CD8-positive, alpha-beta memory T cell (primary cell): ENCODE results near the gene TMEM87A. TPM values are rescaled to one million over a fixed set of nuclear protein-coding genes. Genes with fewer than 3 reads are reported as not detected.

ENCODE experiments used
- CTCF ChIA-PET: fragments of 350-600 bp; sonication (Branson Sonifier 250); formaldehyde crosslinking; loops from one replicate; lab custom pipeline; 2021; ENCODE audit warnings: antibody characterized with exemption; lab: Charles Lee
- POLR2A ChIA-PET: fragments of 350-600 bp; sonication (Branson Sonifier 250); formaldehyde crosslinking; loops from one replicate; lab custom pipeline; 2021; ENCODE audit warnings: antibody characterized with exemption; lab: Charles Lee
- DNase-seq, 5 donors: peaks; one replicate each; pipeline versions ENCODE4 v3.0.0 to v3.0.0-alpha.2; 2020 to 2022; ENCODE audit warnings: mixed read lengths in 1 of 5
- H3K27ac ChIP-seq: one replicate; pipeline ENCODE4 v1.7.0; 2013; ENCODE audit warnings: low read depth, mild to moderate bottlenecking, low read length, moderate library complexity
- H3K27me3 ChIP-seq: 2 replicates; pipeline ENCODE4 v1.7.0; 2013; ENCODE audit warnings: low read length, mild to moderate bottlenecking; ENCODE audit not compliant: insufficient read depth, poor library complexity, severe bottlenecking
- H3K36me3 ChIP-seq: 2 replicates; pipeline ENCODE4 v1.7.0; 2013; ENCODE audit warnings: mild to moderate bottlenecking, low read length, moderate library complexity; ENCODE audit not compliant: insufficient read depth
- H3K4me1 ChIP-seq: 2 replicates; pipeline ENCODE4 v1.7.0; 2013; ENCODE audit warnings: mild to moderate bottlenecking, low read length, moderate library complexity; ENCODE audit not compliant: insufficient read depth
- H3K4me3 ChIP-seq: 2 replicates; pipeline ENCODE4 v1.7.0; 2013; ENCODE audit warnings: mild to moderate bottlenecking, low read length
- H3K9me3 ChIP-seq: 2 replicates; pipeline ENCODE4 v1.7.0; 2013; ENCODE audit warnings: mild to moderate bottlenecking, low read length
- H3K27ac Mint-ChIP-seq, 8 donors: one replicate each; pipeline ENCODE4 v1.8.0; 2020 to 2021; ENCODE audit warnings: mixed read lengths in 8 of 8, mild to moderate bottlenecking in 6 of 8, inconsistent platforms in 3 of 8, moderate library complexity in 3 of 8
- H3K27me3 Mint-ChIP-seq, 2 donors: one replicate each; pipeline ENCODE4 v1.8.0; 2020 to 2021; ENCODE audit warnings: mixed read lengths in 2 of 2, mild to moderate bottlenecking in 1 of 2, moderate library complexity in 1 of 2
- H3K36me3 Mint-ChIP-seq, 3 donors: one replicate each; pipeline ENCODE4 v1.8.0; 2020 to 2021; ENCODE audit warnings: mixed read lengths in 3 of 3, inconsistent platforms in 1 of 3, mild to moderate bottlenecking in 1 of 3
- H3K4me1 Mint-ChIP-seq, 3 donors: one replicate each; pipeline ENCODE4 v1.8.0; 2020 to 2021; ENCODE audit warnings: mixed read lengths in 3 of 3, inconsistent platforms in 1 of 3, mild to moderate bottlenecking in 1 of 3
- H3K4me3 Mint-ChIP-seq, 7 donors: one replicate each; pipeline ENCODE4 v1.8.0; 2020 to 2021; ENCODE audit warnings: mixed read lengths in 7 of 7, mild to moderate bottlenecking in 6 of 7, moderate library complexity in 4 of 7, inconsistent platforms in 2 of 7
- H3K9me3 Mint-ChIP-seq, 5 donors: one replicate each; pipeline ENCODE4 v1.8.0; 2020 to 2022; ENCODE audit warnings: mixed read lengths in 5 of 5, mild to moderate bottlenecking in 3 of 5, moderate library complexity in 2 of 5, inconsistent platforms in 1 of 5
- polyA plus RNA-seq: library from polyadenylated mRNA; unstranded; fragments of 300-500 nt; fragmentation: Illumina TruSeq; gene quantifications from one replicate; pipeline ENCODE4 v1.2.3, GENCODE V29; 2021
- total RNA-seq, 2 experiments: library from RNA; stranded (reverse); gene quantifications; one replicate each; pipeline ENCODE4 v1.2.3, GENCODE V29; 2021

TMEM87A gene
- total and polyA plus RNA-seq, 3 experiments from 2014 or later, result 44.6 to 66.3 (median 47.2) TPM

- Histone ChIP-seq H3K4me3 (no peak overlapping the region), H3K27ac (no peak overlapping the region), H3K9me3 (no peaks in the 10 kb centered on the region), H3K4me1 (no peaks in the 10 kb centered on the region), H3K36me3 (peaks cover 67% of the 10 kb centered on the region), H3K27me3 (no peaks in the 10 kb centered on the region)
- Mint-ChIP-seq H3K36me3 (peaks cover 9 to 91% (median 35%) of the 10 kb centered on the region in 3 donors), H3K9me3 (no peaks in the 10 kb centered on the region), H3K27ac (peak overlapping the region in 3 of 8 donors; percentile 17 to 93 (median 76)), H3K4me3 (no peak overlapping the region), H3K4me1 (peaks cover 0 to 8% (median 5%) of the 10 kb centered on the region in 3 donors), H3K27me3 (no peaks in the 10 kb centered on the region)
- CTCF ChIA-PET, result no interaction called here
- POLR2A ChIA-PET, result no interaction called here
- DNase-seq, result no peak
These were observed 102.1 kb downstream of the TMEM87A start for GRCh38 chr15:42171122-42171521.

- ChIA-PET CTCF (no interaction called here), POLR2A (no interaction called here)
- Mint-ChIP-seq H3K9me3 (no peaks in the 10 kb centered on the region), H3K27ac (peak overlapping the region in 2 of 8 donors; percentile 29 to 71), H3K36me3 (peaks cover 8 to 94% (median 37%) of the 10 kb centered on the region in 3 donors), H3K4me1 (peaks cover 0 to under 1% (median under 1%) of the 10 kb centered on the region in 3 donors), H3K4me3 (no peak overlapping the region), H3K27me3 (no peaks in the 10 kb centered on the region)
- H3K4me1 ChIP-seq, result no peaks in the 10 kb centered on the region
- no peaks in the 10 kb centered on the region for H3K27me3 ChIP-seq
- no peak for DNase-seq
- no peak overlapping the region for H3K4me3 ChIP-seq
- peaks cover 84% of the 10 kb centered on the region for H3K36me3 ChIP-seq
- no peak overlapping the region for H3K27ac ChIP-seq
- no peaks in the 10 kb centered on the region for H3K9me3 ChIP-seq
These were observed 106.8 kb downstream of the TMEM87A start for GRCh38 chr15:42166225-42166940.

- H3K36me3 Mint-ChIP-seq, result peaks cover 8 to 98% (median 38%) of the 10 kb centered on the region in 3 donors
- POLR2A ChIA-PET, result no interaction called here
- CTCF ChIA-PET, result interaction anchor here (1.8 kb wide), 1 partner anchor 27 kb away, joined by 4 read pairs; no protein-coding TSS in a partner anchor
These were observed 108.1 kb downstream of the TMEM87A start for GRCh38 chr15:42165106-42165505.

GRCh38 chr15:42163947-42164550, 109.2 kb downstream of the TMEM87A start:
- no peak overlapping the region for H3K4me3 ChIP-seq
- H3K4me1 Mint-ChIP-seq, result no peaks in the 10 kb centered on the region
- peaks cover 8 to 98% (median 38%) of the 10 kb centered on the region in 3 donors for H3K36me3 Mint-ChIP-seq
- POLR2A ChIA-PET, result no interaction called here
- H3K27ac Mint-ChIP-seq, result peak overlapping the region in 1 of 8 donors; percentile 68
- peaks cover 81% of the 10 kb centered on the region for H3K36me3 ChIP-seq
- DNase-seq, result no peak
- no peak overlapping the region for H3K4me3 Mint-ChIP-seq
- no peak overlapping the region for H3K27ac ChIP-seq
- no peaks in the 10 kb centered on the region for H3K9me3 ChIP-seq
- H3K9me3 Mint-ChIP-seq, result no peaks in the 10 kb centered on the region
- CTCF ChIA-PET, result interaction anchor here (1.8 kb wide), 1 partner anchor 26 kb away, joined by 4 read pairs; no protein-coding TSS in a partner anchor
- no peaks in the 10 kb centered on the region for H3K27me3 ChIP-seq
- no peaks in the 10 kb centered on the region for H3K4me1 ChIP-seq
- no peaks in the 10 kb centered on the region for H3K27me3 Mint-ChIP-seq

More at GRCh38 chr15:42165106-42165505, 108.1 kb downstream of the TMEM87A start:
- no peaks in the 10 kb centered on the region for H3K9me3 ChIP-seq
- Mint-ChIP-seq H3K4me3 (no peak overlapping the region), H3K9me3 (no peaks in the 10 kb centered on the region), H3K4me1 (no peaks in the 10 kb centered on the region), H3K27ac (no peak overlapping the region), H3K27me3 (no peaks in the 10 kb centered on the region)
- DNase-seq, result no peak
- H3K27ac ChIP-seq, result no peak overlapping the region
- no peaks in the 10 kb centered on the region for H3K27me3 ChIP-seq
- no peaks in the 10 kb centered on the region for H3K4me1 ChIP-seq
- H3K36me3 ChIP-seq, result peaks cover 86% of the 10 kb centered on the region
- H3K4me3 ChIP-seq, result no peak overlapping the region

GRCh38 chr15:42163291-42163690, 109.9 kb downstream of the TMEM87A start:
- no peak overlapping the region for H3K4me3 Mint-ChIP-seq
- no peaks in the 10 kb centered on the region for H3K27me3 ChIP-seq
- H3K27ac Mint-ChIP-seq, result peak overlapping the region in 4 of 8 donors; percentile 34 to 82 (median 53)
- no peak overlapping the region for H3K27ac ChIP-seq
- H3K27me3 Mint-ChIP-seq, result no peaks in the 10 kb centered on the region
- peaks cover 8 to 97% (median 42%) of the 10 kb centered on the region in 3 donors for H3K36me3 Mint-ChIP-seq
- H3K4me1 ChIP-seq, result no peaks in the 10 kb centered on the region
- no peaks in the 10 kb centered on the region for H3K4me1 Mint-ChIP-seq
- no peak for DNase-seq
- H3K4me3 ChIP-seq, result no peak overlapping the region
- H3K9me3 Mint-ChIP-seq, result no peaks in the 10 kb centered on the region
- ChIA-PET POLR2A (no interaction called here), CTCF (no interaction called here)
- peaks cover 81% of the 10 kb centered on the region for H3K36me3 ChIP-seq
- no peaks in the 10 kb centered on the region for H3K9me3 ChIP-seq

Other genes starting within 250 kb of the TMEM87A start
- not detected for gene PLA2G4D, start 178.9 kb downstream of the TMEM87A start, total RNA-seq
- gene PLA2G4D, start 178.9 kb downstream of the TMEM87A start, polyA plus RNA-seq, result not detected
- gene PLA2G4F, start 116.8 kb downstream of the TMEM87A start, total RNA-seq, result not detected
- not detected for gene PLA2G4F, start 116.8 kb downstream of the TMEM87A start, polyA plus RNA-seq
- 10 to 100 TPM; 45.5 to 49.2 TPM for gene VPS39, start 65.1 kb downstream of the TMEM87A start, total RNA-seq
- gene VPS39, start 65.1 kb downstream of the TMEM87A start, polyA plus RNA-seq, result 39.2 TPM
- 10 to 100 TPM; 18.0 to 19.0 TPM for gene GANC, start 232 bp downstream of the TMEM87A start, total RNA-seq
- gene GANC, start 232 bp downstream of the TMEM87A start, polyA plus RNA-seq, result 12.2 TPM
- 1 to 10 TPM; 3.3 to 4.3 TPM for gene CAPN3, start 86.1 kb upstream of the TMEM87A start, total RNA-seq
- gene CAPN3, start 86.1 kb upstream of the TMEM87A start, polyA plus RNA-seq, result 1.1 TPM
- gene ZNF106, start 217.7 kb upstream of the TMEM87A start, total RNA-seq, result 10 to 100 TPM; 48.5 to 50.0 TPM
- 51.6 TPM for gene ZNF106, start 217.7 kb upstream of the TMEM87A start, polyA plus RNA-seq
- gene SNAP23, start 222.2 kb upstream of the TMEM87A start, total RNA-seq, result 10 to 100 TPM; 48.1 to 54.4 TPM
- 59.5 TPM for gene SNAP23, start 222.2 kb upstream of the TMEM87A start, polyA plus RNA-seq